ENCODE data around the gene FANCM.

Gene FANCM

GRCh38 chr14:45227566-45227965, 91.8 kb downstream of the FANCM start:
- DNase-seq (ENCODE audit: low read depth): no peak

GRCh38 chr14:45238988-45239387, 103.3 kb downstream of the FANCM start:
- DNase-seq (ENCODE audit: low read depth): no peak

DNA sequence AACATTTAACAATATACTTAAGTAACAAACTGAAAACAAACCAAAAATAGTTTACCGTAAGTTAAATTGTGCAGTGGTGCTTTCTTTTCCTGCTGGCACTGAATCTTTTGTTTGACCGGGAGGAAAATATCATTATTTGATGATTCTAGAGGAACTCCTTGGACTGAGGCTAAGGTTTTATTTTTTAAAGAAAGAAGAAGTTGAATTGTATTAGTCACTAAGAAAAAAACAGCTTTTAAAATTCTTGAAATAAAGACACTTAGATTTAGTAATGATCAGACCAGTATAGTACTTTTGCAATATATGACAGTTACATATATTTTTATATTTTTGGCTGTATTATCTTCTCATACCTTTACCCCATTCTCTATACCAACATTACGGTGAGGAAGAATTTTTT, 107.0 kb downstream of the FANCM start:
- no peak for DNase-seq (ENCODE audit: low read depth)

DNA sequence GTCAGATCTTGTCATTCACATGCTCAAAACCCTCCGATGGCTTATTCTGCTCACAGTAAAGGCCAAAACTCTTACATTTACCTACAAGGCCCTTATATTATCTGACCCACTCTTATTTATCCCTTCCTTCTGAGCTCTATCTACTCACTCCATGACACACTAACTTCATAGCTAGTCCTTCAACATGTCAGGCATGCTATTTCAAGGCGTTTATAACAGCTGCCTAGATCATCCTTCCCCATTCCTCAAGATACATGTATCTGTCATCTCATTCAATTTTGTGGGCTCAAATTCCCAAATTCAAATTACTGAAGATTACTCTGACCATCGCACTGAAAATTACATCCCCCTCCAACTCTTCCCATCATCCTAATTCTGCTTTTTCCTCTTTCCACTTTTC, 110.4 kb downstream of the FANCM start:
- no peak for DNase-seq (ENCODE audit: low read depth)

DNA sequence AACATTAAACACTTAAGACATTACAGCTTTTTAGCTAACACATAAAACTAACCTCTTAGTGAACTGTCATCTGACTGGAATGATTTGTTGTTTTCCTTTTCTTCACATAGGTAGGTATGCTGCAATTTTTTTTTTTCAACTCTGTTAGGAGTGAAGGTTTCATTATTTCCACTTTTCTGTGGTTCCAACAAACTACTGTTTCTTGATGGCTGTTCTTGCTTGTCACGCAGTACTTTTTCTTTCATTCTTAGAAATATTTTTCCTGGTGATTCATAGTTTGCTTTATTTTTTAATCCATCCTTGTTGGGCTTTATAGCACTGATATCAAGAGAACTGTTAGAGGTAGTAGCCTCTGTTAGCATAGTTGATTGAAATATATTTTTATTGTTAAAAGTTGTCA, 111.0 kb downstream of the FANCM start:
- no peak for DNase-seq (ENCODE audit: low read depth)

DNA sequence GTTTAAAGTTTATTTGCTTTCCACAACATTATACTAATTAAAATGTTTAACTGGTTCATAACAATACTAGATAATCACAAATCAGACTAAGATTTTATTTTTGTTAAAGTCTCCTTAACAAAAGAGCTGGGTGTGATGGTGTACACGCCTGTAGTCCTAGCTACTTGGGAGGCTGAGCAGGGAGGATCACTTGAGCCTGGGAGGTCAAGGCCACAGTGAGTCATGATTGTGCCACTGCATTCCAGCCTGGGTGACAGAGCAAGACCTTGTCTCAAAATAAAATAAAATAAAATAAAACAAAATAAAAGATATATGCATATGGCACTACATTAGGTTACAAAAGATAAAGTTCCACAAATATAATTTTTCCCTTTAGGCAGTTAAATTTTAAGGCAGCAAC, 111.7 kb downstream of the FANCM start:
- DNase-seq (ENCODE audit: low read depth): no peak

DNA sequence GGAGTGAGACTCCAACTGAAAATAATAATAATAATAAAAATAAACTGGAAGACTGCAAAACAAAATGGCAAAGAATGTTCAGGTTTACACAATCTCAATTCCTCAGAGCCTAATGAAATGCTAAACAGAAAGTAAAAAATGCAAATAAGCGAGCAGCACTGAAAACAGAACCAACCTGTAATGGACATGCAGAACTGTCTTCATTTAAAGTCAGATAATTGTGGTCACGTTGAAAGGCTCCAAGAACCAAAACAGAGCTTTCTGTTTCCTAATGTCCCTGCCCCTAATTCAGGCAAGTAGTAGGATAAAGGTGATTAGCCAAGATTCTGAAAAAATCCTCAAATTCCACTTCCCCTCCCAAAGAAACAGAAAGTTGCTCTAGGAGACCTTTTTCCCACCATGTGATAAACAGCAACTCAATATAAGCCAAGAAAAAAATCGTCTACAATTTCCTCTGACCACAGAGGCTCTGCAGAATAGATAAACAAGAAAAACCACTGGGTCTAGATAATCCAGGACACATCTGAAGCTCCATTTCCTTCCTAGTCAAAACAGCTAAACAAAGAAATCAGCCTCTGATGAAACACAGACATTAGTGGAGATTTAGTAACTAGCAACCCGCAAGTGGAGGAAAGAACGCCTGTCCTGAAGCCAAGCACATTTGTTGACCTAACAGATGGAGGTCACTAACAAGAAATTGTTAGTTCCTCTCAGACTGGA, 114.3 kb downstream of the FANCM start:
- peak; percentile 78 for DNase-seq (ENCODE audit: low read depth)
